Adrenal gland (tissue), 12 donors: ENCODE data around the gene KIF21B. TPM values are rescaled to one million over a fixed set of nuclear protein-coding genes. Genes with fewer than 3 reads are reported as not detected.

ENCODE experiments used
- DNase-seq, 7 donors: peaks; one replicate each; pipeline ENCODE4 v3.0.0-alpha.2; 2019 to 2020
- H3K27ac ChIP-seq, 5 donors: fragments of 200-600 bp; sonication (generic) in 4 of 5; 1 replicate in 3 of 5; 2 replicates in 2 of 5; pipeline versions ENCODE4 v1.5.1 to v1.8.0; 2016 to 2020; ENCODE audit warnings: mild to moderate bottlenecking in 1 of 5
- H3K27me3 ChIP-seq: fragments of 200-600 bp; 2 replicates; pipeline ENCODE4 v1.8.0; 2021
- H3K36me3 ChIP-seq, 2 donors: fragments of 200-600 bp; replicated peaks in 1 of 2; 1 replicate in 1 of 2; 2 replicates in 1 of 2; pipeline versions ENCODE4 v1.5.1 to v1.8.0; 2018 to 2022
- H3K4me1 ChIP-seq, 2 donors: fragments of 200-600 bp; replicated peaks in 1 of 2; 1 replicate in 1 of 2; 2 replicates in 1 of 2; pipeline versions ENCODE4 v1.5.1 to v1.8.0; 2018 to 2021
- H3K4me3 ChIP-seq, 4 donors: fragments of 200-600 bp; sonication (generic) in 3 of 4; one replicate each; pipeline ENCODE4 v1.5.1; 2016 to 2018
- H3K9me3 ChIP-seq, 3 donors: fragments of 200-600 bp; sonication (generic) in 1 of 3; replicated peaks in 1 of 3; 1 replicate in 2 of 3; 2 replicates in 1 of 3; pipeline versions ENCODE4 v1.5.1 to v1.8.0; 2016 to 2021
- POLR2A ChIP-seq, 2 donors: fragments of 450-650 bp; IDR thresholded peaks; one replicate each; pipeline ENCODE4 v1.6.1; 2017; ENCODE audit warnings: antibody characterized with exemption in 2 of 2, mild to moderate bottlenecking in 2 of 2, moderate library complexity in 1 of 2
- WGBS, 4 donors: extraction: QIAGEN DNeasy Blood & Tissue Kit in 2 of 4; methylation state at CpG; one replicate each; pipeline versions ENCODE4 v1.1.5 to v1.1.7; 2013 to 2017; 5-methylcytosine and 5-hydroxymethylcytosine counted together
- intact Hi-C, 2 donors: fragments of 100-400 bp; cut with DNase I; formaldehyde crosslinking; loops; one replicate each; pipeline versions ENCODE4 v1.14.1 to v1.15.0; 2022 to 2023
- polyA plus RNA-seq, 3 donors: library from polyadenylated mRNA; stranded (reverse); fragments of 200-250 nt in 2 of 3; fragments of 350-450 nt in 1 of 3; fragmentation: Illumina TruSeq in 1 of 3; extraction: RNeasy Lipid Tissue Mini Kit (QIAGEN cat#74804) in 1 of 3; gene quantifications; one replicate each; pipeline ENCODE4 v1.2.3, GENCODE V29; 2013 to 2014
- total RNA-seq, 9 donors: library from RNA; depleted of rRNA in 4 of 9; stranded (reverse); fragments of >200 nt in 4 of 9; fragments of 120-200 nt in 1 of 9; fragmentation: NEBNext Ultra II Directional in 1 of 9; extraction: Animal tissue kit (Norgen Biotek cat#: 25700) in 1 of 9; gene quantifications; one replicate each; pipeline versions ENCODE4 v1.1.0 to v1.2.4, GENCODE V29; 2013 to 2023
- TF ChIP-seq, protein P1 (sequence below), 6 experiments: fragments of 450-650 bp in 4 of 6; fragments of 200-600 bp in 2 of 6; sonication (generic) in 1 of 6; IDR thresholded peaks; 1 replicate in 5 of 6; 2 replicates in 1 of 6; pipeline versions ENCODE4 v1.5.1 to v1.8.0; 2016 to 2021; ENCODE audit warnings: antibody characterized with exemption in 6 of 6, mild to moderate bottlenecking in 2 of 6, moderate library complexity in 1 of 6
- donor health status: healthy with polysubstance abuse.
- donor health status: Bipolar disorder and iron deficiency.
- donor health status: DM: yes; HTN: yes; CAD: no.
- donor health status: DM: no; HTN: no; CAD: no.
- donor health status: DM: no; HTN: no; CAD: no.
- donor health status: DM: yes; HTN: yes; CAD: no.

The KIF21B gene
- total and polyA plus RNA-seq, 12 donors, result 0.28 to 2.8 (median 1.3) TPM

DNA sequence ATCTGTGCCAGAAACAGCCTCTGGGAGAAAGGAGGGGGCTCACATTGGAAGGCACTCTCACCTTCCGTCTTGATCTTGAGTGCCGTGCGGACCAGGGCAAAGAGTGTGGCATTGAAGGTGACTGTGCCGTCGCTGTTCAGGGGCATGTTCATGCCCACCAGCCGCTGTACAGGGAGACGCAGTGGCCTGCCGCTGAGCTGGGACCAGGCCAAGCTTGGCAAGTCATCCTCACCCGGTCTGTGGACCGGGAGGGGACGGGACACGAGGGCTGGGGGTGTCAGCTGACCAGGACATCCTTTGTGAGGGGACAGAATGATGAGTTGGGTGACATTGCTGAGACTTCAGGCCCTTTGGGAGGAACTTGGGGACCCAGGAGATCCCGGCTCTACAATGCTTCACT is 25.0 kb upstream of the KIF21B start:
- H3K27me3 ChIP-seq, result no peaks in the 10 kb centered on the region
- WGBS, 4 donors, result 82 to 88% (median 86%) methylated on average over 12 to 13 of the region's 13 CpGs
- intact Hi-C loops, result no loop called here
- no peak overlapping the region for H3K4me3 ChIP-seq
- no peak for DNase-seq
- no peaks in the 10 kb centered on the region for H3K9me3 ChIP-seq
- no peaks in the 10 kb centered on the region for H3K36me3 ChIP-seq
- H3K4me1 ChIP-seq, result no peaks in the 10 kb centered on the region
- TF ChIP-seq POLR2A (IDR thresholded peaks at IDR 0.05), result no peak
- no peak overlapping the region for H3K27ac ChIP-seq

DNA sequence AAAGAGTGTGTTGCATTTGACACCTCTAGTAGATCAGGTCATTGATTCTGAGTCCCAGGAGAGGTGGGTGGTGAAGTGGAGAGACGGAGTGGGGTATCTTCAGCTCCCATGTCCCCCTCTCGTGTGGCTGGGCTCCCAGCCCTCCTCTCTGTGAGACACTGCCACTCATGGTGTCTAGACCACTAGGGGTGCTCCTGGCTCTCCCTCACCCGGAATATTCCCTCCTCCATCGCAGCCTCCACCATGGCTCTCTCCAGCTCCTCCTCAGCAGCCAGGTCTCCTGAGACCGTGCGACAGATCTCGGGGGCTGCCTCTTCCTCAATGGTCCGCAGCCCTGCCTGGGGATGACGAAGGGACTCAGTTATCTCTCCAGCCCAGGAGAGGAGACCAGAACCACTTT is 20.6 kb upstream of the KIF21B start:
- 78 to 100% (median 82%) methylated on average over 1 to 9 of the region's 9 CpGs for WGBS, 4 donors
- Histone ChIP-seq H3K36me3 (no peaks in the 10 kb centered on the region), H3K27me3 (no peaks in the 10 kb centered on the region), H3K4me3 (no peak overlapping the region), H3K4me1 (peaks cover 0 to 5% of the 10 kb centered on the region in 2 donors), H3K9me3 (no peaks in the 10 kb centered on the region), H3K27ac (no peak overlapping the region)
- no peak for DNase-seq
- intact Hi-C loops, result loop anchor here in 1 of 2 donors (5.0 kb wide), 1 partner anchor 487 kb away; no protein-coding TSS in a partner anchor
- TF ChIP-seq, protein P1, sequence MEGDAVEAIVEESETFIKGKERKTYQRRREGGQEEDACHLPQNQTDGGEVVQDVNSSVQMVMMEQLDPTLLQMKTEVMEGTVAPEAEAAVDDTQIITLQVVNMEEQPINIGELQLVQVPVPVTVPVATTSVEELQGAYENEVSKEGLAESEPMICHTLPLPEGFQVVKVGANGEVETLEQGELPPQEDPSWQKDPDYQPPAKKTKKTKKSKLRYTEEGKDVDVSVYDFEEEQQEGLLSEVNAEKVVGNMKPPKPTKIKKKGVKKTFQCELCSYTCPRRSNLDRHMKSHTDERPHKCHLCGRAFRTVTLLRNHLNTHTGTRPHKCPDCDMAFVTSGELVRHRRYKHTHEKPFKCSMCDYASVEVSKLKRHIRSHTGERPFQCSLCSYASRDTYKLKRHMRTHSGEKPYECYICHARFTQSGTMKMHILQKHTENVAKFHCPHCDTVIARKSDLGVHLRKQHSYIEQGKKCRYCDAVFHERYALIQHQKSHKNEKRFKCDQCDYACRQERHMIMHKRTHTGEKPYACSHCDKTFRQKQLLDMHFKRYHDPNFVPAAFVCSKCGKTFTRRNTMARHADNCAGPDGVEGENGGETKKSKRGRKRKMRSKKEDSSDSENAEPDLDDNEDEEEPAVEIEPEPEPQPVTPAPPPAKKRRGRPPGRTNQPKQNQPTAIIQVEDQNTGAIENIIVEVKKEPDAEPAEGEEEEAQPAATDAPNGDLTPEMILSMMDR (IDR thresholded peaks at IDR 0.05), result no peak

DNA sequence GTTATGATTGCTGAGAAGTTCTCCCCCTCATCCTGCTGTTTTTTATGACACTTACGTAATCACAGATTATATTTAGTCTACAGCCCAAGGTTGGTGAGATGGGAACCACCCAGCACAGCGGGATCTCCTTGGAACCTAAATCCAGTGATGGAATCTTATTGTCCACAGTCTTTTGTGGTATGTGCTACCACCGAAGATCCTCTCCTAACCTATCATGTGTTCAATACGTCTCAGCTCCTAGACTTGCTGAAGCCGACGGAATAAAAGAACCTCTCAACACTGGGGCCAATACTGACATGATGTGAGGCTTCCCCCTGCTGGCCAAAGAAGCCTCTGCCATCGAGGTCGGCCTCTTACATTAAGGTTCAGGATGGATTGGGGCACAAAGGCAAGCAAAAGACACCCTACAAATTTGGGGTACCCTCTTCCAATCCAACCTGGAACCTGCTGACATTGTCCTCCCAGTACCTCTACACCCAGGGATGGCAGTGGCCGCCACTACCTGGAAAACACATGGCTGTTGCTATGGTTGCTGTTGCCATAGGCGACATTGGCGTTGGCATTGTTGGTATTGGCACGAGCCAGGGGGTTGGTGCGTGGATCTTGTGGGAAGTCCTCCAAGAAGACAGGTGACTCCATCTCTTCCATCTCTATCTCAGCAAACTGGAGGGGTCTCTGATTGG is 19.4 kb upstream of the KIF21B start:
- Histone ChIP-seq H3K9me3 (no peaks in the 10 kb centered on the region), H3K4me1 (peaks cover 0 to 5% of the 10 kb centered on the region in 2 donors), H3K27ac (no peak overlapping the region), H3K4me3 (no peak overlapping the region), H3K36me3 (no peaks in the 10 kb centered on the region), H3K27me3 (no peaks in the 10 kb centered on the region)
- WGBS, 4 donors, result 26 to 36% (median 31%) methylated on average over 11 to 13 of the region's 13 CpGs
- intact Hi-C loops, result loop anchor here (1.0 to 5.0 kb wide), 3 partner anchors 71 to 486 kb away; no protein-coding TSS in a partner anchor
- peak; percentile 48 to 82 (median 68) for DNase-seq
- no peak for TF ChIP-seq POLR2A (IDR thresholded peaks at IDR 0.05)
- TF ChIP-seq, protein P1 (IDR thresholded peaks at IDR 0.05), result peak; percentile 57 to 90 (median 84)

DNA sequence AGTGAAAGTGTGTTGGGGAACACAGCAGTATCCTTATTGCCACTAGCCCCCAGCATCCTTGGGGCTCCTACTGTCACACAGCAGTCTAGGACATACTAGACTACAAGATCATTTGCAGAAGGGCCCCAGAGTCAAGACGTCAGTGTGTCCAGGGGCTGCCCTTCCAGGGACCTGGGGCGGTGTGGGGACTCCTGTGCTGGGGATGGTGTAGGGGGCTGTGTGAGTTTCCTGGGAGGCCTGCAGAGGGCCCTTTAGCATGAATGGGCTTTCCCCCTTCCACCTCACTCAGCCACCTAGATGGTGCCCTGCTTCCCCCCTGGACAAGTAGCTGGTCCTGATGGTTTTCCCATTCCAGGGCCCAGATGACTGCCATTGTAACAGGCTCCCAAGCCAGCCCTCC is 17.5 kb upstream of the KIF21B start:
- WGBS, 4 donors, result 82 to 92% (median 90%) methylated on average over 2 of the region's 2 CpGs; no CpG with 5 or more reads in 1 of the 4 donors
- DNase-seq, result no peak
- TF ChIP-seq POLR2A (IDR thresholded peaks at IDR 0.05), result no peak
- TF ChIP-seq, protein P1 (IDR thresholded peaks at IDR 0.05), result no peak
- Histone ChIP-seq H3K27me3 (no peaks in the 10 kb centered on the region), H3K36me3 (no peaks in the 10 kb centered on the region), H3K27ac (no peak overlapping the region), H3K4me1 (peaks cover 0 to 5% of the 10 kb centered on the region in 2 donors), H3K9me3 (no peaks in the 10 kb centered on the region), H3K4me3 (no peak overlapping the region)
- intact Hi-C loops, result loop anchor here in 1 of 2 donors (5.0 kb wide), 1 partner anchor 484 kb away; no protein-coding TSS in a partner anchor
